Right lobe of liver (tissue), 6 donors: Measurements from ENCODE around the gene GRIA1. TPM values are rescaled to one million over a fixed set of nuclear protein-coding genes. Genes with fewer than 3 reads are reported as not detected.

Experiments used
- ATAC-seq, 4 donors: fragments of 200-7000 bp; cut with Tn5 transposase; one replicate each; pipeline ENCODE4 v1.9.1; 2020; ENCODE audit warnings: mild to moderate bottlenecking in 4 of 4, moderate library complexity in 4 of 4
- DNase-seq, 3 donors: peaks; one replicate each; pipeline ENCODE4 v3.0.0-alpha.2; 2020
- H3K27ac ChIP-seq, 3 donors: fragments of 200-600 bp; one replicate each; pipeline ENCODE4 v1.8.0; 2022
- H3K27me3 ChIP-seq, 2 donors: fragments of 200-600 bp; one replicate each; pipeline ENCODE4 v1.8.0; 2022
- H3K36me3 ChIP-seq, 4 donors: fragments of 200-600 bp; sonication (generic) in 1 of 4; one replicate each; pipeline versions ENCODE4 v1.5.1 to v1.8.0; 2017 to 2022; ENCODE audit warnings: control low read depth in 1 of 4
- H3K4me1 ChIP-seq, 4 donors: fragments of 200-600 bp; sonication (generic) in 1 of 4; one replicate each; pipeline versions ENCODE4 v1.5.1 to v1.8.0; 2017 to 2022; ENCODE audit warnings: control low read depth in 1 of 4
- H3K4me3 ChIP-seq, 3 donors: fragments of 200-600 bp; one replicate each; pipeline ENCODE4 v1.8.0; 2022
- H3K9me3 ChIP-seq, 4 donors: fragments of 200-600 bp; sonication (generic) in 1 of 4; one replicate each; pipeline versions ENCODE4 v1.5.1 to v1.8.0; 2017 to 2022; ENCODE audit warnings: control low read depth in 1 of 4
- POLR2A ChIP-seq: fragments of 450-650 bp; IDR thresholded peaks from one replicate; pipeline ENCODE4 v1.6.1; 2017; ENCODE audit warnings: antibody characterized with exemption, mild to moderate bottlenecking
- WGBS: methylation state at CpG from one replicate; pipeline ENCODE4 v1.1.6; 2018; ENCODE audit warnings: low coverage, low lambda C conversion rate; ENCODE audit not compliant: insufficient coverage; ENCODE audit errors: missing lambda C conversion rate; 5-methylcytosine and 5-hydroxymethylcytosine counted together
- intact Hi-C, 2 donors: fragments of 100-400 bp; cut with DNase I; formaldehyde crosslinking; loops; one replicate each; pipeline versions ENCODE4 v1.11.2 to v1.14.1; 2022
- total RNA-seq, 6 experiments: library from RNA; depleted of rRNA in 2 of 6; stranded (reverse); fragments of >200 nt in 2 of 6; fragmentation: NEBNext Ultra II Directional in 3 of 6; extraction: Animal tissue kit (Norgen Biotek cat#: 25700) in 3 of 6; gene quantifications; one replicate each; pipeline versions ENCODE4 v1.1.0 to v1.2.4, GENCODE V29; 2016 to 2023
- TF ChIP-seq, protein P1 (sequence below), 4 donors: fragments of 200-600 bp in 3 of 4; fragments of 450-650 bp in 1 of 4; IDR thresholded peaks; one replicate each; pipeline versions ENCODE4 v1.5.1 to v1.8.0; 2016 to 2022; ENCODE audit warnings: antibody characterized with exemption in 4 of 4, mild to moderate bottlenecking in 2 of 4
- donor health status: DM: no; HTN: yes; CAD: no.
- donor health status: DM: no; HTN: no; CAD: no.
- donor health status: DM: no; HTN: no; CAD: no.
- donor health status: DM: no; HTN: yes; CAD: no.
- donor health status: DM: no; HTN: yes; CAD: no.

GRIA1 gene
- total RNA-seq, 6 experiments from 2014 or later: not detected

DNA sequence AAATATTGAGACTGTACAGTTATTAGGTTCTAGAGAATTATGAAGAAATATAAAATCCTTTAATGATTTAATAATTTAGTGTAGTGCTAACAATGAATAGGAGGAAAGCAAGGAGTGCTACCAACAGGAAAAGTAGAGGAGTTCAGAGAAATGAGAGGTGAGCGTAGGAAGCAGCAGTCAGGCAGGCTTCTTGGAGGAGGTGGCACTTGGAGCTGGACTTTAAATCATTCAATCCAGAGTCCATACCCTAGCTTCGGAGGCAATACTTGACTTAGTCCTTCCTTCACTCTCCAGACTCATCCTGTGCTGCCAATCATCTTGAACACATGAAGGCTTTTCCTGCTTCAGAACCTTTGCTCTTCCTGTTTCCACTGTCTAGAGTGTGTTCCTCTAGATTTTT is 254.3 kb downstream of the GRIA1 start:
- Histone ChIP-seq H3K36me3 (no peaks in the 10 kb centered on the region), H3K27ac (no peak overlapping the region), H3K4me1 (no peaks in the 10 kb centered on the region), H3K27me3 (no peaks in the 10 kb centered on the region), H3K4me3 (no peak overlapping the region), H3K9me3 (no peaks in the 10 kb centered on the region)
- no peak for DNase-seq
- intact Hi-C loops: no loop called here
- TF ChIP-seq, protein P1, sequence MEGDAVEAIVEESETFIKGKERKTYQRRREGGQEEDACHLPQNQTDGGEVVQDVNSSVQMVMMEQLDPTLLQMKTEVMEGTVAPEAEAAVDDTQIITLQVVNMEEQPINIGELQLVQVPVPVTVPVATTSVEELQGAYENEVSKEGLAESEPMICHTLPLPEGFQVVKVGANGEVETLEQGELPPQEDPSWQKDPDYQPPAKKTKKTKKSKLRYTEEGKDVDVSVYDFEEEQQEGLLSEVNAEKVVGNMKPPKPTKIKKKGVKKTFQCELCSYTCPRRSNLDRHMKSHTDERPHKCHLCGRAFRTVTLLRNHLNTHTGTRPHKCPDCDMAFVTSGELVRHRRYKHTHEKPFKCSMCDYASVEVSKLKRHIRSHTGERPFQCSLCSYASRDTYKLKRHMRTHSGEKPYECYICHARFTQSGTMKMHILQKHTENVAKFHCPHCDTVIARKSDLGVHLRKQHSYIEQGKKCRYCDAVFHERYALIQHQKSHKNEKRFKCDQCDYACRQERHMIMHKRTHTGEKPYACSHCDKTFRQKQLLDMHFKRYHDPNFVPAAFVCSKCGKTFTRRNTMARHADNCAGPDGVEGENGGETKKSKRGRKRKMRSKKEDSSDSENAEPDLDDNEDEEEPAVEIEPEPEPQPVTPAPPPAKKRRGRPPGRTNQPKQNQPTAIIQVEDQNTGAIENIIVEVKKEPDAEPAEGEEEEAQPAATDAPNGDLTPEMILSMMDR (IDR thresholded peaks at IDR 0.05): no peak
- TF ChIP-seq POLR2A: no peak
- WGBS: 58% methylated on average over 2 of the region's 2 CpGs
- no peak for ATAC-seq

DNA sequence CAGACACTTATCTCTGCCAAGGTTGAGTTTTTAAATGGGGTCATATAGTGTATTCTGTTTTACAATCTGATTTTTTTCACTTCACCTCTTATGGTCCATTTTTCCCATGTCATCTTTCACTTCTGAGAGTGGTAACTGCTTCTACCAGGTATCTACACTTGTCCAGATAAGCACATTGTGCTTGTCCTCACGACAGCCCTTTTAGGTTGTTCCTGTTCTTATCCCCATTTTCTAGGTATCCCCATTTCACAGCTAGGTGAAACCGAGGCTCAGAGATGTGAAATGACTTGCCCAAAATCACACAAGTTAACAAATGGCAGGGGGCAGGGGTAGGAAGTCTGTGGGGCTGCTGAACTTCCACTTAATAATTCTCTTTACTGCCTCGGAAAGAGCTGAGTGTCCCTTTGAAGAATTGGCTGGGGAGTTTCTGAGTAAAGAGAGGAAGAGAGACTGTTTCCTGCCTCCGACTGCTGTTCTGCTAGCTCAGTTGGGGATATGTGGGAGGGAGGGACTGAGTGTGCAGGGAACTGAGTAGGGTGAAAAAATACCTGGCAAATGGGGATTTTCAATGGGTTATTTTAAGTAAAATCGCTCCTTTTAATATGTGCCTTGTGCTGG is 255.4 kb downstream of the GRIA1 start:
- peak in 1 of 4 donors; percentile 19 for ATAC-seq
- Histone ChIP-seq H3K4me3 (no peak overlapping the region), H3K9me3 (no peaks in the 10 kb centered on the region), H3K27ac (no peak overlapping the region), H3K36me3 (no peaks in the 10 kb centered on the region), H3K27me3 (no peaks in the 10 kb centered on the region), H3K4me1 (no peaks in the 10 kb centered on the region)
- WGBS: 29% methylated on average over 5 of the region's 5 CpGs
- intact Hi-C loops: no loop called here
- DNase-seq: no peak
- TF ChIP-seq, protein P1 (IDR thresholded peaks at IDR 0.05): no peak
- TF ChIP-seq POLR2A: no peak

DNA sequence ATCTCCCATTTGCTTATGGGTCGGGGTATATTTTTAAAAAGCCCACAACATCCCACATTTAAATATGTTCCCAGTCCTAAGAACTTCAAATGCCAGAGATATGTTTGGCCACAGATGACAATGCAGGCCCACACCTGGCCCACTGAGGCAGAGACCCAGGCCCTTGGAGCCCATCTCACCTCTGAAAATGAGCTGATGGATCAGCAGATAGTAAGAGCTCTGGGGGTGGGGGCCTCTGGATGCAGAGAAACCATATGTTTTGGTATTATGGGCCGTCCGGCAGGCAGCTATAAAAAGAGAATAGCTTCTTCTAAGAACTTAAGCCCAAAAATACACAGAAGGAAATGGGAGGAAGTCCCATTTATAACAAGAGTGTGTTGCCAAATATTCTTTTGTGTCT is 256.0 kb downstream of the GRIA1 start:
- no peak for ATAC-seq
- H3K4me1 ChIP-seq: no peaks in the 10 kb centered on the region
- intact Hi-C loops: no loop called here
- H3K27me3 ChIP-seq: no peaks in the 10 kb centered on the region
- no peaks in the 10 kb centered on the region for H3K9me3 ChIP-seq
- H3K27ac ChIP-seq: no peak overlapping the region
- DNase-seq: no peak
- WGBS: 33% methylated on average over 1 of the region's 3 CpGs
- TF ChIP-seq POLR2A: no peak
- TF ChIP-seq, protein P1 (IDR thresholded peaks at IDR 0.05): no peak
- H3K36me3 ChIP-seq: no peaks in the 10 kb centered on the region
- no peak overlapping the region for H3K4me3 ChIP-seq

DNA sequence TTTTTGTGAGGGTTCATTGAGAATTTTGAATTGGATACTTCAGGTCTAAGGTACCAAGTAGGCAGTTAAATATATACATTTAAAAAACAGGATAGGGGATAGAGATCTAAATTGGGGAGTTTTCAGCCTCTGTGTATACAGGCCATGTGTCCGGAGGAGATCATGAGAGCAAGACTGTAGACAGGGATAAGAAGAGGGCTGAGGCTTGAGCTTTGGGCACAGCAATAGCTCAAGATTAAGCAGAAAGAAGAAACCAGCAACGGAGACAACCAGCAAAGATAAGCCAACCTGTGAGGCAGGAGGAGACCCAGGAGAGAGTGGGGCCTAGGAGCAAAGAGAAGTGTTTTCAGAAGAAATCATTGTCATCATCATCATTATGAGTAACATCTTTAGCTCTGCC is 258.4 kb downstream of the GRIA1 start:
- no peak overlapping the region for H3K27ac ChIP-seq
- intact Hi-C loops: no loop called here
- no peak for TF ChIP-seq POLR2A
- TF ChIP-seq, protein P1 (IDR thresholded peaks at IDR 0.05): no peak
- no peaks in the 10 kb centered on the region for H3K9me3 ChIP-seq
- no peak for ATAC-seq
- DNase-seq: no peak
- H3K27me3 ChIP-seq: no peaks in the 10 kb centered on the region
- WGBS: 62% methylated on average over 2 of the region's 2 CpGs
- H3K4me1 ChIP-seq: no peaks in the 10 kb centered on the region
- no peaks in the 10 kb centered on the region for H3K36me3 ChIP-seq
- no peak overlapping the region for H3K4me3 ChIP-seq

DNA sequence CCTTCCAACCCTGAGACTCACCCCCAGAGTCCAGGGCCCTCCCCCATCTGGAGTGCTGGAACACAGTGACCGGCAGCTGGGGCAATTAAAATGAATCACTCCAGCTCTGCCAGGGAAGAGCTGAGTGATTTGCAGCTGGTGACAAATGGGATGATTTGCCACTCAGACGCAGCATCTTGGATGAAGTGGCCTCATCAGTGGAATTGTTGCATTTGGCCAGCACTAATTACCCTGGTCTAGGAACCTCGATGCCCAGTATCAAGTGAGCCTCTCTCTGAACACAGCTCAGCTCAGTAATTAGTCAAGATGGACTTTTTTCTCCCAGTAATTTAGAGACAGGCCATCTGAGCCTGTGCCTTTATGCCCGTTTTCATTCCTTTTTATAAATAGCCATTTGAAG is 259.5 kb downstream of the GRIA1 start:
- intact Hi-C loops: no loop called here
- TF ChIP-seq, protein P1 (IDR thresholded peaks at IDR 0.05): no peak
- TF ChIP-seq POLR2A: no peak
- ATAC-seq: no peak
- no peaks in the 10 kb centered on the region for H3K4me1 ChIP-seq
- 70% methylated on average over 3 of the region's 4 CpGs for WGBS
- no peaks in the 10 kb centered on the region for H3K36me3 ChIP-seq
- H3K9me3 ChIP-seq: no peaks in the 10 kb centered on the region
- H3K27ac ChIP-seq: no peak overlapping the region
- no peaks in the 10 kb centered on the region for H3K27me3 ChIP-seq
- H3K4me3 ChIP-seq: no peak overlapping the region
- no peak for DNase-seq
